ENCODE measurements around the gene EFHC1.
"Not testable (repeated sequence)": the region's sequence is repeated elsewhere in the genome, so short reads cannot be mapped to it uniquely, and the experiment has no call there.

The EFHC1 gene

GRCh38 chr6:52399511-52400312 is 20.4 kb upstream of the EFHC1 start:
- DNase-seq, result peak; percentile 63

GRCh38 chr6:52400313-52401041 is 19.7 kb upstream of the EFHC1 start:
- no peak for DNase-seq

- DNase-seq, result no peak
These were observed 17.1 kb upstream of the EFHC1 start for GRCh38 chr6:52403086-52403485.

- no peak for DNase-seq
These were observed 16.5 kb upstream of the EFHC1 start for GRCh38 chr6:52403627-52404026.

GRCh38 chr6:52405243-52405642 is 14.9 kb upstream of the EFHC1 start:
- DNase-seq, result no peak

GRCh38 chr6:52407467-52407866 is 12.7 kb upstream of the EFHC1 start:
- DNase-seq, result peak; percentile 57

GRCh38 chr6:52409499-52409898 is 10.6 kb upstream of the EFHC1 start:
- peak; percentile 50 for DNase-seq

- DNase-seq, result no peak
These were observed 9.2 kb upstream of the EFHC1 start for GRCh38 chr6:52410979-52411378.

- no peak for DNase-seq
These were observed 8.2 kb upstream of the EFHC1 start for GRCh38 chr6:52411911-52412310.

GRCh38 chr6:52415333-52415732 is 4.8 kb upstream of the EFHC1 start:
- no peak for DNase-seq

GRCh38 chr6:52415917-52416628 is 4.1 kb upstream of the EFHC1 start:
- DNase-seq, result no peak

- peak; percentile 69 for DNase-seq
These were observed 3.5 kb upstream of the EFHC1 start for GRCh38 chr6:52416629-52417151.

GRCh38 chr6:52417675-52418111 is 2.4 kb upstream of the EFHC1 start:
- peak; percentile 76 for DNase-seq

GRCh38 chr6:52418606-52419005 is 1.5 kb upstream of the EFHC1 start:
- DNase-seq, result no peak

- peak; percentile 33 for DNase-seq
These were observed 671 bp downstream of the EFHC1 start for GRCh38 chr6:52420668-52421358.

- DNase-seq, result no peak
These were observed 2.0 kb downstream of the EFHC1 start for GRCh38 chr6:52422156-52422555.

- no peak for DNase-seq
These were observed 3.3 kb downstream of the EFHC1 start for GRCh38 chr6:52423448-52423847.

GRCh38 chr6:52423971-52424381 is 3.8 kb downstream of the EFHC1 start:
- peak; percentile 94 for DNase-seq

- DNase-seq, result no peak
These were observed 4.4 kb downstream of the EFHC1 start for GRCh38 chr6:52424513-52424912.

GRCh38 chr6:52426667-52427066 is 6.5 kb downstream of the EFHC1 start:
- DNase-seq, result no peak

GRCh38 chr6:52433294-52433693 is 13.2 kb downstream of the EFHC1 start:
- not testable (repeated sequence) for DNase-seq

GRCh38 chr6:52435345-52435744 is 15.2 kb downstream of the EFHC1 start:
- DNase-seq, result no peak

- DNase-seq, result no peak
These were observed 18.8 kb downstream of the EFHC1 start for GRCh38 chr6:52438926-52439325.

Data from fibroblast of upper back skin (primary cell).